Stimulated activated CD4-positive, alpha-beta T cell treated with anti-CD3 and anti-CD28 coated beads, Interleukin-4, amount 100 ng/mL, for 24 hours (primary cell): ENCODE data around the gene SLC22A8.
"Not testable (repeated sequence)": the region's sequence is repeated elsewhere in the genome, so short reads cannot be mapped to it uniquely, and the experiment has no call there.

Experiments
- DNase-seq: peaks from one replicate; pipeline ENCODE4 v3.0.0-alpha.2; 2020

Gene SLC22A8, protein sequence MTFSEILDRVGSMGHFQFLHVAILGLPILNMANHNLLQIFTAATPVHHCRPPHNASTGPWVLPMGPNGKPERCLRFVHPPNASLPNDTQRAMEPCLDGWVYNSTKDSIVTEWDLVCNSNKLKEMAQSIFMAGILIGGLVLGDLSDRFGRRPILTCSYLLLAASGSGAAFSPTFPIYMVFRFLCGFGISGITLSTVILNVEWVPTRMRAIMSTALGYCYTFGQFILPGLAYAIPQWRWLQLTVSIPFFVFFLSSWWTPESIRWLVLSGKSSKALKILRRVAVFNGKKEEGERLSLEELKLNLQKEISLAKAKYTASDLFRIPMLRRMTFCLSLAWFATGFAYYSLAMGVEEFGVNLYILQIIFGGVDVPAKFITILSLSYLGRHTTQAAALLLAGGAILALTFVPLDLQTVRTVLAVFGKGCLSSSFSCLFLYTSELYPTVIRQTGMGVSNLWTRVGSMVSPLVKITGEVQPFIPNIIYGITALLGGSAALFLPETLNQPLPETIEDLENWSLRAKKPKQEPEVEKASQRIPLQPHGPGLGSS

GRCh38 chr11:63015521-63016215 is at the start of gene SLC22A8:
SLC22A8 (minus strand) TSS chr11:63015841; CDS start chr11:63014958, 883 bp downstream.
- DNase-seq, result no peak

DNA sequence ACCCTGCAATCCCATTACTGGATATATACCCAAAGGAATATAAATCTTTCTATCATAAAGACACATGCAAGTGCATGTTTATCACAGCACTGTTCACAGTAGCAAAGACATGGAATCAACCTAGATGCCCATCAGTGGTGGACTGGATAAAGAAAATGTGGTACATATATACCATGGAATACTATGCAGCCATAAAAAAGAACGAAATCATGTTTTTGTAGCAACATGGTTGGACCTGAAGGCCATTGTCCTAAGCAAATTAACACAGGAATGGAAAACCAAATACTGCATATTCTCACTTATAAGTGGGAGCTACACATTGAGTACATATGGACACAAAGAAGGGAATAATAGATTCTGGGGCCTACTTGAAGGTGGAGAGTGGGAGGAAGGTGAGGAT is 30.6 kb upstream of the SLC22A8 start:
- DNase-seq, result not testable (repeated sequence)

DNA sequence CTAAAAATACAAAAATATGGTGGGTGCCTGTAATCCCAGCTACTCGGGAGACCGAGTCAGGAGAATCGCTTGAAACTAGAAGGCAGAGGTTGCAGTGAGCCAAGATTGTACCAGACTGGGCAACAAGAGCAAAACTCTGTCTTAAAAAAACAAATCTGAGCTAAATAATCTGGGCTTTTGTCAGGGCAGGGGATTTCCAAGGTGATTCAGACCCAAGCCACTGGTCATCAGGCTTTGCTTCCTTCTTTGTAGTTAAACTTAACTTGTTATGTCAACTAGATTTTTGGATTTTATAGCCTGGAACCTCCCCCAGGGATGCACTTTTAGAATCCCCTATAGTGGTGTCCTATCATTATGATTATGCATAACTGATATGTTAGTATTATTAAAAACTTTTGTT is 27.0 kb upstream of the SLC22A8 start:
- DNase-seq, result no peak

DNA sequence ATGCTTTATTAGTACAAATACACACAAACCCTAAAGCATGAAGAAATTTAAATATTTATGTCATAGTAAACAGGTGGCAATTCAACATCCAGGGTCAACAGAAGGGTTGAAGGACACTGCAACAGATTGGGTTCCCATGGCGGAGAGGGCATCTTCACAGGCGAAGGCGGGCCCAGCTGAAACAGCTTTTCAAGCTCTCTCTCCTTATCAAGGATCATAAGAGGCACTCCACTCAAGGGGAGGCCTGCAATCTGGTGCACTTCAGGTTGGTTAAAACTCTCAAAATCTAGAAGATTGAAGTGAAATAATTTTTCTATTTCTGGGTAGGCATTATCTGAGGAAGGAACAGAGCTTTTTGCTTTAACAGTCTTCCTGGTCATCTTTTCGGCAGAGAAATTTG is 16.8 kb upstream of the SLC22A8 start:
- DNase-seq, result no peak

GRCh38 chr11:63023841-63024648 is 8.4 kb upstream of the SLC22A8 start:
- peak; percentile 90 for DNase-seq

DNA sequence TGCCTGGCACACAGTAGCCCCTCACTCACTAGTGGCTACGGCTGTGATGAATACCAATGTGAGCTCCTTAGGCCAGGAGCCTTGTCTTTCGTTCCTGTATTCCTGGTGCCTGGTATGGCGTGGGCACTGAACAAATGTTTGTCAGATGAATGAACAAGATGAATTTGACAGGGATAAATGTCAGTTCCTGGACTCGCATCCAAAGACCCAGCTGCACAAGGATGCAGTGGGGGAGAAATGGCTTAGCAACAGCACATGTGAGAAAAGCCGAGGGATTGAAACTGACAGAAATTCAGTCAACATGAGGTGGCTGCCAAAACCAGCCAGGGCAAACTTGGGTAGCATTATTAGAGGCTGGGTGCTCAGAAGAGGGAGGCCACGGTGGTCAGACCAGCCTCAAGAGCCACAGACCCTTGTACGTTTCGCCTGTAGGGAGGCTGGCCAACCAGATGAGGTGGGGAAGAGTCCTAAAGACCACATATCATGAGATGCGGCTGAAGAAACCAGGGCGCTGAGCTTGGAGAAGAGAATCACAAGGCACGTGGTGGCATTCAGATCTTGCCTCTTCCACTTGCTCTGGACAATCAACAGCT is 7.7 kb upstream of the SLC22A8 start:
- DNase-seq, result no peak

DNA sequence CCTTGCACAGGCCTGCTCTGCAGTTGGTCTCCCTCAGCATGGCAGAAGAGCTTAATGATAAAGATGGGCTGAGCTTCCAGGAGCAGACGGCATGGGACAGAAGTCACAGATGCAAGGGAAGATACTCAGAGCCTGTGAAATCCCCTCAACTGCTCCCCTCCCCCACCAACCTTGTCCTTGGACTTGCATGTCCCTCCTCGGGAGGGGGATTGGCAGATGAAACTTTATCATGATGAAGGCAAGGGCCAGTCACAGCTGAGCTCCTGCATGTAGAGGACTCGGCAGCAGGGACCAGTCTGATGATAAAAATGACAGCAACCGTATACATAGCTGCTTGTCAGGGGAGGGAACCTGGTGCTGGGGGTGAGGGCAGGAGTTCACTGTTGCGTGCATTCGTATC is 6.8 kb upstream of the SLC22A8 start:
- no peak for DNase-seq

DNA sequence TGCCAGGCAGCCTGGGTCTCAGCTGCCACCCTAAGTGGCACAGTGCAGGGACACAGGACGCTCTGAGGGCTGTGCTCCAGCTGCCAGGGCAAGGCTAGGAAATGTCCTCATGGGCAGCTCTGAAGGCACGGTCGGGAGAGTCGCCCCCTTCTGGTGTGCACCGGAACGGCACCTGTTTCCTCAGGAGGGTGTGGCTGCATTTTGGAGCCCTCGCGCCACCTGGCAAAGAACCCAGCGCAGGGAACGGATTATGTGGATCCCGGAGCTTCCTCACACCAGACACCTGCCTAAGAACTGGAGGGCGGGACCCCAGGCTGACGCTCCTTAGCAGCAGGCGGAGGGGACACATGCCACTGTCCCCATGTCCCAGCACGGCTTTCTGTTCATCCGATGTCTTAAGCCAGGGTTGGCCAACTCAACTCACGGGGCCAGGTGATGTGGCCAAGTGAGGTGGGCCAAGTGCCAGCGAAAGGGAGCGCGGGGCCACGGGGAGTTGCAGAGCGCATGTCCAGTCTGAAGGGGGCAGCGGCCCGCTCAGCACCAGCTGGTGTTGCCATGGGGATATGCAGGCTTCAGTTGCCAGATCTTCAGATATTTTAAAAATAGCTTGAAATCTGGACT is 5.1 kb upstream of the SLC22A8 start:
- peak; percentile 41 for DNase-seq

DNA sequence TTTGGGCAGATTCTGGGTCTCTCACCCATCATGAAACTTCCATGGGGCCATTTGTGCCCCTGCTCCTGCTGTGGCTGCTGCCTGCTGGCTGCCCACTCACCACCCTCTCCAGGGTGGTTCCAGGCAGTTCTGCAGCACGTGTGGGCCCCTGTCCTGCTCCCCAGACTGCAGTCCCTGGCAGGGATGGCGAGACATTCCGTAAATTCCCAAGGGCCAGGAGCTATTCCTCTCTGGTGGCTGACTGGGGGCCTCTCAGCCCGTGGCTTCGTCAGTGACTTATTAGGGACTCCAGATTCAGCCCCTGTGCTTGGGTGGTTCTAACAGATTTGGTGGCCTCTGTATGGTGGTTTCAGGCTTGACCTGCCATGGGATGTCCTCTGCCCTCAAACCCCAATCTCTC is 3.9 kb upstream of the SLC22A8 start:
- no peak for DNase-seq

DNA sequence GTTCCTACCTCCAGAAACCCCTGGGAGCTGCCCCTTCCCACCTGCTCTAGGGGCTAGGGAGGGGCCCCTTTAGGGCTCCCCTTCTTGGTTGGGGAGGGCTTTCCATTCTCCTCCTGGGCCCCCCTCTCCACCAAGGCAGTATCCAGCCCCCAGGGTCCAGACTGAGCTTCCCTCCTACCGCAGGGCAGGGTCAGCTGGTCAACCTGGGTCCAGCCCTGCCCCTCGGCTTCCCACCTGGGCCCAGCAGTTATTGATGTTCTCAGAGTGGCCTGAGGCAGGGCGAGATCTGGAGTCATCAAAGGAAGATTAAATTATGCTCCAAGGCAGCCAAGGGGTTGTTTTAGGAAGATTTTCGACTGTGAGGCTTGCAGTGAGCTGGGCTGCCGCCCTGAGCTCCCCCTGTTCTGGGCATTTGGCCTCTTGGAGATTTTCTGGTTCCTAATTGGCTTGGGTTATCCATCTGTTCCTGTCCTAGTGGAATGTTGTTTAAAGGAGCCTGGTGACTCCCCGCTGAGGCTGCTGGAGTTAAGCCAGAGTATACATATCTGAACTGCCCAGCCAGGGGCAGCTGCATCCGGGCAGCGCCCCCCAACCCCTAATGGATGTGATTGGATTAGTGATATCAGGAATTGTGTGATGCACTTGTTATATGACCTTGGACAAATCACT is 1.8 kb upstream of the SLC22A8 start:
- no peak for DNase-seq

- no peak for DNase-seq
Measured at GRCh38 chr11:63014408-63015055, 1.1 kb downstream of the SLC22A8 start.

GRCh38 chr11:63012839-63013238 is 2.8 kb downstream of the SLC22A8 start:
- DNase-seq, result no peak

GRCh38 chr11:63012430-63012829 is 3.2 kb downstream of the SLC22A8 start:
- no peak for DNase-seq

- no peak for DNase-seq
Measured at GRCh38 chr11:63010934-63011439, 4.7 kb downstream of the SLC22A8 start.

- DNase-seq, result no peak
Measured at GRCh38 chr11:63007920-63008319, 7.7 kb downstream of the SLC22A8 start.

DNA sequence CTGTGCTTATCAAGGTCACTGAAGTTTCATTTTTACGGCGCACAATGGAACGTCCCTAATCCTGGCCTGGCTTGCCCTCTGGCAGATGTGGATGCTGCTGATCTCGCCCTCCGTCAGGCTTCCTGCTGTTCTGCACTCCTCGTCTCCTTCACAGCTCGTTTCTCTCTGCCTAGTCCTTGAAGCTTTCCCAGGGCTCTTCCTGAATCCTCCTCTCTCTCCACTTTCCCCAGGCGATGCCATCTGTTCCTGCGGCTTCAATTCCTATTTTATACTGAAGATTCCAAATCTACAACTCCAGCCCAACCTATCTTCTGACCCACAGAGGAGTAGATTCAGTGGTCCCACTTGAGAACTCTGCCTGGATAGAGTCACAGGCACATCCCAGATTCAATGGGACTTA is 14.2 kb downstream of the SLC22A8 start:
- DNase-seq, result no peak

GRCh38 chr11:62999649-63000048 is 16.0 kb downstream of the SLC22A8 start:
- no peak for DNase-seq

GRCh38 chr11:62999156-62999555 is 16.5 kb downstream of the SLC22A8 start:
- DNase-seq, result no peak

DNA sequence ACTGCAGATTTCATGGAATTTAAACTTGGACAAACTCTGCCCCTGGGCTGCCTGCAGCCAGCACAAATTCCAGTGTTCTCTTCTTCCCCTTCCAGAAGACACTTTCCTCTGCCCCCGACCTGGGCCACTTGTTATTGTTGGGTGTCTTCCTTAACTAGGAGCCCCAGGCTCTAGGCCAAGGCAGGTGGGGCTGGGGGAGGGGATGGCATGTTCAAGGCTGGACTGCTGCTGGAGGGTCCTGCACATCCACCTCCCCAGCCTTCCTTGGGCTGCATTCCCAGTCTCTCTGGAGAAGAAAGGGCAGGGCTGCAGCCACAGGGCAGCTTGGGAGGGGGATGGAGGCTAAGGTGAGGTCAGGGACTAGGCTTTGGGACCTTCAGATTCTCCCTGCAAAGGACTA is 19.4 kb downstream of the SLC22A8 start:
- DNase-seq, result no peak

DNA sequence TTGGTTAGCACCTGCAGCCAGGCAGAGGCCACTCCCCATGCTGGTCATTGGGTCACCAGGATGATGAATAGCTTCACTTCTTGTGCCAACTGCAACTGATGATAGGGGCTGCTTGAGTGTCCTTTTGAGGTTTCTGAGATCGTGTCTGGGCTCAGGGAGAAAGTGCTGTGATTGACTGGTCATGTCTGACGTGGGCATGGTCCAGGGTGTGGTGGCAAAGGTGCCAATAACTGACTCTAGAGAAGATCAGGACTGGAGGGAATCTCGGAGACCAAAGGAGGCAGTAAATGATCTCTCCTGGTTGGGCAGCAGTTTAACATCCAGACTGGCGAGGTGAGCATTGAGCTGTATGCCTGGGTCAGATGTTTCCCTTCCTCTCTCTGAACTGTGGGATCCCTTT is 20.9 kb downstream of the SLC22A8 start:
- no peak for DNase-seq

DNA sequence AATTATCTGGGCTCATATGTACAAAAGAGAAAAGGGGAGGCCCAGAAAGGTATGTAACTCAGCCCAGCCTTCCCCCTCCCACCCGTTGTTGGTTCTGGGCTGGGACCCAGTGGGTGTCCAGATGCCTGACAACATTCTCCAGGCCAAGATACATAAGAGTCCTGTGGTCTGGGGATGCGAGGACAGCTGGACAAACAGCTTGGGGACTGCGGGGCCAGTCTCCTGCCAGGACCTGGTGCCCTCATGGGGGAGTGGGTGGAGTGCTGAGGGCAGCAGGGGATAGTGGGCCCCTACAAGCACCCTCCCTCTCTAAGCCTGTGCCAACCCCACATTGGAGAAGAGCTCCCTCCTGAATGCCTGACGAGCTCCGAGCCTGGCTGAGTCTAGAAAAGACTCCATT is 27.4 kb downstream of the SLC22A8 start:
- no peak for DNase-seq
